WTC11 (cell line): ENCODE measurements around the gene UQCC3. TPM values are rescaled to one million over a fixed set of nuclear protein-coding genes. Genes with fewer than 3 reads are reported as not detected.

ENCODE experiments used
- ATAC-seq: fragments of 200-7000 bp; cut with Tn5 transposase; 2 replicates; pipeline ENCODE4 v1.10.0; 2021; ENCODE audit warnings: mild to moderate bottlenecking, moderate library complexity
- CTCF ChIA-PET: fragments of 300-600 bp; sonication (Branson Sonifier 250); formaldehyde crosslinking; loops from one replicate; lab custom pipeline; 2021; ENCODE audit warnings: antibody characterized with exemption; lab: Charles Lee
- POLR2A ChIA-PET: fragments of 350-600 bp; sonication (Branson Sonifier 250); formaldehyde crosslinking; loops from one replicate; lab custom pipeline; 2021; ENCODE audit warnings: antibody characterized with exemption; lab: Charles Lee
- DNase-seq: peaks from one replicate; pipeline ENCODE4 v3.0.0; 2021; ENCODE audit warnings: low spot score
- H3K27ac Mint-ChIP-seq: 2 replicates; pipeline ENCODE4 v1.8.0; 2021; ENCODE audit warnings: mixed read lengths
- H3K27me3 Mint-ChIP-seq: 2 replicates; pipeline ENCODE4 v1.8.0; 2021; ENCODE audit warnings: low read depth, mild to moderate bottlenecking, moderate library complexity, mixed read lengths
- H3K36me3 Mint-ChIP-seq: 2 replicates; pipeline ENCODE4 v1.8.0; 2021; ENCODE audit warnings: mixed read lengths
- H3K4me1 Mint-ChIP-seq: 2 replicates; pipeline ENCODE4 v1.8.0; 2022; ENCODE audit warnings: mixed read lengths
- H3K4me3 Mint-ChIP-seq: 2 replicates; pipeline ENCODE4 v1.8.0; 2021; ENCODE audit warnings: mild to moderate bottlenecking, moderate library complexity, mixed read lengths
- H3K9me3 Mint-ChIP-seq: 2 replicates; pipeline ENCODE4 v1.8.0; 2021; ENCODE audit warnings: mixed read lengths
- ATF1 ChIP-seq: sonication (generic); formaldehyde crosslinking; IDR thresholded peaks from 2 replicates; pipeline ENCODE4 v1.8.1; 2023; ENCODE audit warnings: mild to moderate bottlenecking, moderate library complexity, missing genetic modification reagents
- CREB1 ChIP-seq: sonication (generic); formaldehyde crosslinking; IDR thresholded peaks from 2 replicates; pipeline ENCODE4 v1.8.0; 2023; ENCODE audit warnings: mild to moderate bottlenecking, missing genetic modification reagents
- CREM ChIP-seq: sonication (generic); formaldehyde crosslinking; IDR thresholded peaks from 2 replicates; pipeline ENCODE4 v1.8.1; 2022; ENCODE audit warnings: mild to moderate bottlenecking, missing genetic modification reagents, moderate library complexity
- EMX1 ChIP-seq: fragments of 250-450 bp; sonication (Bioruptor Pico); IDR thresholded peaks from 2 replicates; pipeline ENCODE4 v1.8.0; 2021; ENCODE audit warnings: mild to moderate bottlenecking
- ESRRA ChIP-seq: sonication (generic); formaldehyde crosslinking; IDR thresholded peaks from 2 replicates; pipeline ENCODE4 v1.8.1; 2022; ENCODE audit warnings: mild to moderate bottlenecking, missing genetic modification reagents, borderline replicate concordance
- FOXK1 ChIP-seq: sonication (generic); formaldehyde crosslinking; IDR thresholded peaks from 2 replicates; pipeline ENCODE4 v1.8.0; 2022; ENCODE audit warnings: mild to moderate bottlenecking, moderate library complexity, missing genetic modification reagents
- FOXP1 ChIP-seq: sonication (generic); formaldehyde crosslinking; IDR thresholded peaks from 2 replicates; pipeline ENCODE4 v1.8.0; 2022; ENCODE audit warnings: missing genetic modification reagents, mild to moderate bottlenecking, moderate library complexity, borderline replicate concordance
- HMGXB4 ChIP-seq: sonication (generic); formaldehyde crosslinking; IDR thresholded peaks from 2 replicates; pipeline ENCODE4 v1.8.1; 2023; ENCODE audit warnings: mild to moderate bottlenecking, moderate library complexity, missing genetic modification reagents
- MAX ChIP-seq: sonication (generic); formaldehyde crosslinking; IDR thresholded peaks from 2 replicates; pipeline ENCODE4 v1.8.0; 2022; ENCODE audit warnings: mild to moderate bottlenecking, missing genetic modification reagents
- MLX ChIP-seq: sonication (generic); formaldehyde crosslinking; IDR thresholded peaks from 2 replicates; pipeline ENCODE4 v1.8.1; 2023; ENCODE audit warnings: mild to moderate bottlenecking, missing genetic modification reagents, moderate library complexity
- NFYB ChIP-seq: sonication (generic); formaldehyde crosslinking; conservative IDR thresholded peaks from 2 replicates; pipeline ENCODE4 v1.8.0; 2022; ENCODE audit warnings: low read depth, missing genetic modification reagents
- NR3C1 ChIP-seq: sonication (generic); formaldehyde crosslinking; conservative IDR thresholded peaks from 2 replicates; pipeline ENCODE4 v1.8.1; 2023; ENCODE audit warnings: low read depth, mild to moderate bottlenecking, missing genetic modification reagents
- PRRX2 ChIP-seq: fragments of 250-450 bp; sonication (Bioruptor Pico); IDR thresholded peaks from 2 replicates; pipeline ENCODE4 v1.8.0; 2021; ENCODE audit warnings: mild to moderate bottlenecking
- SMAD3 ChIP-seq: sonication (generic); formaldehyde crosslinking; IDR thresholded peaks from 2 replicates; pipeline ENCODE4 v1.8.0; 2022; ENCODE audit warnings: missing genetic modification reagents, mild to moderate bottlenecking, borderline replicate concordance
- SP1 ChIP-seq: sonication (generic); formaldehyde crosslinking; conservative IDR thresholded peaks from 2 replicates; pipeline ENCODE4 v1.8.1; 2022; ENCODE audit warnings: missing genetic modification reagents
- TCF7 ChIP-seq: sonication (generic); formaldehyde crosslinking; IDR thresholded peaks from 2 replicates; pipeline ENCODE4 v1.8.0; 2022; ENCODE audit warnings: mild to moderate bottlenecking, low read depth, missing genetic modification reagents, moderate library complexity
- TP53 ChIP-seq: sonication (generic); formaldehyde crosslinking; IDR thresholded peaks from 2 replicates; pipeline ENCODE4 v1.8.1; 2023; ENCODE audit warnings: mild to moderate bottlenecking, missing genetic modification reagents
- ZNF232 ChIP-seq: sonication (generic); formaldehyde crosslinking; IDR thresholded peaks from 2 replicates; pipeline ENCODE4 v1.8.0; 2022; ENCODE audit warnings: mild to moderate bottlenecking, missing genetic modification reagents
- ZNF396 ChIP-seq: fragments of 250-450 bp; sonication (Bioruptor Pico); IDR thresholded peaks from 2 replicates; pipeline ENCODE4 v1.8.0; 2021; ENCODE audit warnings: mild to moderate bottlenecking, moderate library complexity, borderline replicate concordance
- ZNF671 ChIP-seq: fragments of 250-450 bp; sonication (Bioruptor Pico); IDR thresholded peaks from 2 replicates; pipeline ENCODE4 v1.8.0; 2021; ENCODE audit warnings: mild to moderate bottlenecking
- total RNA-seq: library from RNA; stranded (reverse); gene quantifications from 3 replicates; pipeline ENCODE4 v1.2.3, GENCODE V29; 2021
- TF ChIP-seq, protein P1 (sequence below): fragments of 250-450 bp; sonication (Bioruptor Pico); IDR thresholded peaks from 2 replicates; pipeline ENCODE4 v1.8.0; 2021; ENCODE audit warnings: mild to moderate bottlenecking
- TF ChIP-seq, protein P2 (sequence below): sonication (generic); formaldehyde crosslinking; IDR thresholded peaks from 2 replicates; pipeline ENCODE4 v1.8.0; 2022; ENCODE audit warnings: missing genetic modification reagents
- TF ChIP-seq, protein P3 (sequence below): sonication (generic); formaldehyde crosslinking; conservative IDR thresholded peaks from 2 replicates; pipeline ENCODE4 v1.8.1; 2022; ENCODE audit warnings: mild to moderate bottlenecking, missing genetic modification reagents
- TF ChIP-seq, protein P4 (sequence below): sonication (generic); formaldehyde crosslinking; IDR thresholded peaks from 2 replicates; pipeline ENCODE4 v1.8.1; 2022; ENCODE audit warnings: mild to moderate bottlenecking, moderate library complexity, missing genetic modification reagents

UQCC3 gene
- total RNA-seq, 1 experiment from 2014 or later = 18.1 TPM

DNA sequence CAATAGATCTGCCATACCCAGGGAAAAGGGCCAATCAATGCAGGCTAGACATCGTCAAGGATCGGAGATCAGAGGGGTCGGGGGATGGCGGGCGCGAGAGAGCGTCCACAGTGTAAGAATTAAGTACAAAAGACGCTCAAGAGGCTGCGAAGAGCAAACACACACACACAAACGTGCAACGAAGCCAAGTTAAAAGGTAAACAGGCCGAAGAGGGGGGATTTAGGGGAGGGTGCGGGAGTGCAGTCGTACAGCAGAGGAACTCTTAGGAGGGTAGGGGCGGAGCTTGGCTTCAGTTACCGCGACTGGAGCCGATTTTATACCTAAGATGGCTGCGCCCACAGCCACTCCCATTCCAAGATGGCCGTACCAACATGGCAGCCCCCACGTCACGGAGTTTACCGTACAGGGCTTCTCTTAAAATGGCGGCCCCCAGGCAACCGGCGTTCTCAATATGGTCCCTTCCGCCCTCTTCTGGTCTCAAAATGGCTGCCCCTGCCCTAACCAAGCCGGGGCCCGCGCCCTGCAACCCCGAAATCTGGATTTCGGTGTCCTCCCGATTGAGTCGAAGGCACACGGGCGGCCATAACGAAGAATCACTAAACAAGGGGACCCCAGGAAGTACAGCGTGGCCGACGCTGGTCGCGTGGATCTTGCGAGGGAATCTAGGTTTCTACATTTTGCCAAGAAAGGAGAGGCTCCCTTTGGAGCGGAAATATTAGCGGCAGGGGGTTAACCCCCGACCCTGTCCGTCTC, 38.0 kb downstream of the UQCC3 start:
- H3K36me3 Mint-ChIP-seq = peaks cover 38% of the 10 kb centered on the region
- CTCF ChIA-PET = interaction anchor here (0.6 to 4.0 kb wide), 12 partner anchors 15 to 285 kb away, joined by 3 to 24 read pairs (median 3); partner anchors contain the start of genes C11orf98, CSKMT, HNRNPUL2 and STX5
- H3K4me3 Mint-ChIP-seq = peak overlapping the region; percentile 92
- ATAC-seq = peak; percentile 51
- peaks cover 46% of the 10 kb centered on the region for H3K4me1 Mint-ChIP-seq
- H3K27me3 Mint-ChIP-seq = no peaks in the 10 kb centered on the region; the same call in 1 of the 2 replicates
- TF ChIP-seq ESRRA (CRISPR knock-in tag) = peak; percentile 55; the same call in 1 of the 2 replicates
- TF ChIP-seq, protein P1, sequence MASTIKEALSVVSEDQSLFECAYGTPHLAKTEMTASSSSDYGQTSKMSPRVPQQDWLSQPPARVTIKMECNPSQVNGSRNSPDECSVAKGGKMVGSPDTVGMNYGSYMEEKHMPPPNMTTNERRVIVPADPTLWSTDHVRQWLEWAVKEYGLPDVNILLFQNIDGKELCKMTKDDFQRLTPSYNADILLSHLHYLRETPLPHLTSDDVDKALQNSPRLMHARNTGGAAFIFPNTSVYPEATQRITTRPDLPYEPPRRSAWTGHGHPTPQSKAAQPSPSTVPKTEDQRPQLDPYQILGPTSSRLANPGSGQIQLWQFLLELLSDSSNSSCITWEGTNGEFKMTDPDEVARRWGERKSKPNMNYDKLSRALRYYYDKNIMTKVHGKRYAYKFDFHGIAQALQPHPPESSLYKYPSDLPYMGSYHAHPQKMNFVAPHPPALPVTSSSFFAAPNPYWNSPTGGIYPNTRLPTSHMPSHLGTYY = no peak
- peak; percentile 49; the same call in 1 of the 2 replicates for TF ChIP-seq NR3C1 (CRISPR knock-in tag)
- TF ChIP-seq, protein P2, sequence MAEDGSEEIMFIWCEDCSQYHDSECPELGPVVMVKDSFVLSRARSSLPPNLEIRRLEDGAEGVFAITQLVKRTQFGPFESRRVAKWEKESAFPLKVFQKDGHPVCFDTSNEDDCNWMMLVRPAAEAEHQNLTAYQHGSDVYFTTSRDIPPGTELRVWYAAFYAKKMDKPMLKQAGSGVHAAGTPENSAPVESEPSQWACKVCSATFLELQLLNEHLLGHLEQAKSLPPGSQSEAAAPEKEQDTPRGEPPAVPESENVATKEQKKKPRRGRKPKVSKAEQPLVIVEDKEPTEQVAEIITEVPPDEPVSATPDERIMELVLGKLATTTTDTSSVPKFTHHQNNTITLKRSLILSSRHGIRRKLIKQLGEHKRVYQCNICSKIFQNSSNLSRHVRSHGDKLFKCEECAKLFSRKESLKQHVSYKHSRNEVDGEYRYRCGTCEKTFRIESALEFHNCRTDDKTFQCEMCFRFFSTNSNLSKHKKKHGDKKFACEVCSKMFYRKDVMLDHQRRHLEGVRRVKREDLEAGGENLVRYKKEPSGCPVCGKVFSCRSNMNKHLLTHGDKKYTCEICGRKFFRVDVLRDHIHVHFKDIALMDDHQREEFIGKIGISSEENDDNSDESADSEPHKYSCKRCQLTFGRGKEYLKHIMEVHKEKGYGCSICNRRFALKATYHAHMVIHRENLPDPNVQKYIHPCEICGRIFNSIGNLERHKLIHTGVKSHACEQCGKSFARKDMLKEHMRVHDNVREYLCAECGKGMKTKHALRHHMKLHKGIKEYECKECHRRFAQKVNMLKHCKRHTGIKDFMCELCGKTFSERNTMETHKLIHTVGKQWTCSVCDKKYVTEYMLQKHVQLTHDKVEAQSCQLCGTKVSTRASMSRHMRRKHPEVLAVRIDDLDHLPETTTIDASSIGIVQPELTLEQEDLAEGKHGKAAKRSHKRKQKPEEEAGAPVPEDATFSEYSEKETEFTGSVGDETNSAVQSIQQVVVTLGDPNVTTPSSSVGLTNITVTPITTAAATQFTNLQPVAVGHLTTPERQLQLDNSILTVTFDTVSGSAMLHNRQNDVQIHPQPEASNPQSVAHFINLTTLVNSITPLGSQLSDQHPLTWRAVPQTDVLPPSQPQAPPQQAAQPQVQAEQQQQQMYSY (CRISPR knock-in tag) = no peak; the same call in 1 of the 2 replicates
- TF ChIP-seq SP1 (CRISPR knock-in tag) = peak; percentile 68
- TF ChIP-seq FOXP1 (CRISPR knock-in tag) = peak; percentile 42; the same call in 1 of the 2 replicates
- TF ChIP-seq, protein P3, sequence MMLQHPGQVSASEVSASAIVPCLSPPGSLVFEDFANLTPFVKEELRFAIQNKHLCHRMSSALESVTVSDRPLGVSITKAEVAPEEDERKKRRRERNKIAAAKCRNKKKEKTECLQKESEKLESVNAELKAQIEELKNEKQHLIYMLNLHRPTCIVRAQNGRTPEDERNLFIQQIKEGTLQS = no peak
- TF ChIP-seq, protein P4, sequence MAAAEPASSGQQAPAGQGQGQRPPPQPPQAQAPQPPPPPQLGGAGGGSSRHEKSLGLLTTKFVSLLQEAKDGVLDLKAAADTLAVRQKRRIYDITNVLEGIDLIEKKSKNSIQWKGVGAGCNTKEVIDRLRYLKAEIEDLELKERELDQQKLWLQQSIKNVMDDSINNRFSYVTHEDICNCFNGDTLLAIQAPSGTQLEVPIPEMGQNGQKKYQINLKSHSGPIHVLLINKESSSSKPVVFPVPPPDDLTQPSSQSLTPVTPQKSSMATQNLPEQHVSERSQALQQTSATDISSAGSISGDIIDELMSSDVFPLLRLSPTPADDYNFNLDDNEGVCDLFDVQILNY (CRISPR knock-in tag) = peak; percentile 88
- no peak for TF ChIP-seq NFYB (CRISPR knock-in tag)
- peak; percentile 71 for TF ChIP-seq ZNF232 (CRISPR knock-in tag)
- peak; percentile 71 for TF ChIP-seq ATF1 (CRISPR knock-in tag)
- no peak for TF ChIP-seq TCF7 (CRISPR knock-in tag)
- peak; percentile 65; the same call in 1 of the 2 replicates for TF ChIP-seq CREM (CRISPR knock-in tag)
- 0 out of 2 replicates have a peak, but pooled peaks have one; percentile 56 for TF ChIP-seq SMAD3 (CRISPR knock-in tag)
- TF ChIP-seq FOXK1 (CRISPR knock-in tag) = peak; percentile 13; the same call in 1 of the 2 replicates
- TF ChIP-seq HMGXB4 (CRISPR knock-in tag) = peak; percentile 85
- no peak for TF ChIP-seq MLX
- TF ChIP-seq PRRX2 = peak; percentile 20; the same call in 1 of the 2 replicates
- peak; percentile 83; the same call in 1 of the 2 replicates for TF ChIP-seq MAX (CRISPR knock-in tag)
- 0 out of 2 replicates have a peak, but pooled peaks have one; percentile 80 for TF ChIP-seq EMX1 (CRISPR knock-in tag)
- peak; percentile 3; the same call in 1 of the 2 replicates for TF ChIP-seq TP53
- TF ChIP-seq ZNF671 = peak; percentile 57; the same call in 1 of the 2 replicates
- peak; percentile 6; the same call in 1 of the 2 replicates for TF ChIP-seq CREB1 (CRISPR knock-in tag)
- 0 out of 2 replicates have a peak, but pooled peaks have one; percentile 61 for TF ChIP-seq ZNF396 (CRISPR knock-in tag)
- POLR2A ChIA-PET = interaction anchor here (0.6 to 6.0 kb wide), 15 partner anchors 18 to 321 kb away, joined by 3 to 35 read pairs (median 7); partner anchors contain the start of genes C11orf98, CSKMT, EEF1G and HNRNPUL2
- peak; percentile 96 for DNase-seq
- H3K27ac Mint-ChIP-seq = peak overlapping the region; percentile 100
- H3K9me3 Mint-ChIP-seq = no peaks in the 10 kb centered on the region
